ENCODE measurements around the gene KCNS1. TPM values are rescaled to one million over a fixed set of nuclear protein-coding genes. Genes with fewer than 3 reads are reported as not detected.
"Not testable (repeated sequence)": the region's sequence is repeated elsewhere in the genome, so short reads cannot be mapped to it uniquely, and the experiment has no call there.

Gene KCNS1, protein sequence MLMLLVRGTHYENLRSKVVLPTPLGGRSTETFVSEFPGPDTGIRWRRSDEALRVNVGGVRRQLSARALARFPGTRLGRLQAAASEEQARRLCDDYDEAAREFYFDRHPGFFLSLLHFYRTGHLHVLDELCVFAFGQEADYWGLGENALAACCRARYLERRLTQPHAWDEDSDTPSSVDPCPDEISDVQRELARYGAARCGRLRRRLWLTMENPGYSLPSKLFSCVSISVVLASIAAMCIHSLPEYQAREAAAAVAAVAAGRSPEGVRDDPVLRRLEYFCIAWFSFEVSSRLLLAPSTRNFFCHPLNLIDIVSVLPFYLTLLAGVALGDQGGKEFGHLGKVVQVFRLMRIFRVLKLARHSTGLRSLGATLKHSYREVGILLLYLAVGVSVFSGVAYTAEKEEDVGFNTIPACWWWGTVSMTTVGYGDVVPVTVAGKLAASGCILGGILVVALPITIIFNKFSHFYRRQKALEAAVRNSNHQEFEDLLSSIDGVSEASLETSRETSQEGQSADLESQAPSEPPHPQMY
- 0.07 and 0.12 TPM in 2 replicates for total RNA-seq
- long read RNA-seq, result 0 reads

DNA sequence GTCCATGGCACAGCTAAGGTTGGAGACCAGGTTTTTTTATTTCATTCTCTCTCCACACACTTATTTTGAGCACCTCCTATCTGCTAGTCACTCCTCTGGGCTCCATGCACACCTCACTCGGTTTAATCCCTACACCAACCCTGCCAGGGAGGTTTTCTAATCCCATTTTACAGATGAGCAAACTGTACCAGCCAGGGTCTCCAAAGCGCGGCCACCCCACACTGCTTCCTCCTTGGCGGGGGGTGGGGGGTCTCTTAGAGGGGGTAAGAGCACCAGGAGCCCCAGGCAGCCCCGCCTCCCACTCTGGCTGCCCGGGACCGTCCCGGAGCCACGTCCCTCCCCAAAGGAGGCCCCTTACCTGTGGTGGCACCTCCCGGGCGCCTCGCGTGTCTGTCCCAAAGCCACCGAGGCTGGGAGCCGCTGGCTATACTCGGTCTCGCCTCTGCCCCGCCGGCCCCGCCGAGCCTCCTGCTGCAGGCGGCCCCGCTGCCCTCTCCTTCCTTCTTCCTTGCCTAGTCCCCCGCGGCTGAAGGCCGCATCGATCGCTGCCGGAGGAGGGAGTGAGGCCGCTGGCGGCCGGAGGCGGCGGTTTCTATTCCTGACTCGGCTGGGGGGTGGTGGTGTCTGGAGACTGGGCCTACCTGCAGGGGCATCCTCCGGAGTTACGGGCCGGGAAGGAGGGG lies at the start of gene KCNS1:
Gene KCNS1, minus strand, starts transcription at position 565 of the 683 bp plus-strand sequence. CDS start 1,891 bp downstream, outside the sequence.
- H3K27ac Mint-ChIP-seq, result peak within 1 kb of the TSS; percentile 6
- H3K4me1 Mint-ChIP-seq (ENCODE audit: low read depth), result peaks cover 4% of the 10 kb centered on the region
- H3K27me3 Mint-ChIP-seq, result peaks cover 48% of the 10 kb centered on the region
- peak within 1 kb of the TSS; percentile 64 for H3K4me3 Mint-ChIP-seq (ENCODE audit: low read depth)
- DNase-seq (ENCODE audit: low spot score, unreplicated experiment), result peak; percentile 53
- no peaks in the 10 kb centered on the region for H3K9me3 Mint-ChIP-seq (ENCODE audit: low read depth)
- H3K36me3 Mint-ChIP-seq (ENCODE audit: insufficient read depth), result no peaks in the 10 kb centered on the region
- TF ChIP-seq, protein P1, sequence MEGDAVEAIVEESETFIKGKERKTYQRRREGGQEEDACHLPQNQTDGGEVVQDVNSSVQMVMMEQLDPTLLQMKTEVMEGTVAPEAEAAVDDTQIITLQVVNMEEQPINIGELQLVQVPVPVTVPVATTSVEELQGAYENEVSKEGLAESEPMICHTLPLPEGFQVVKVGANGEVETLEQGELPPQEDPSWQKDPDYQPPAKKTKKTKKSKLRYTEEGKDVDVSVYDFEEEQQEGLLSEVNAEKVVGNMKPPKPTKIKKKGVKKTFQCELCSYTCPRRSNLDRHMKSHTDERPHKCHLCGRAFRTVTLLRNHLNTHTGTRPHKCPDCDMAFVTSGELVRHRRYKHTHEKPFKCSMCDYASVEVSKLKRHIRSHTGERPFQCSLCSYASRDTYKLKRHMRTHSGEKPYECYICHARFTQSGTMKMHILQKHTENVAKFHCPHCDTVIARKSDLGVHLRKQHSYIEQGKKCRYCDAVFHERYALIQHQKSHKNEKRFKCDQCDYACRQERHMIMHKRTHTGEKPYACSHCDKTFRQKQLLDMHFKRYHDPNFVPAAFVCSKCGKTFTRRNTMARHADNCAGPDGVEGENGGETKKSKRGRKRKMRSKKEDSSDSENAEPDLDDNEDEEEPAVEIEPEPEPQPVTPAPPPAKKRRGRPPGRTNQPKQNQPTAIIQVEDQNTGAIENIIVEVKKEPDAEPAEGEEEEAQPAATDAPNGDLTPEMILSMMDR (IDR thresholded peaks at IDR 0.05; ENCODE audit: unreplicated experiment), result peak; percentile 19

DNA sequence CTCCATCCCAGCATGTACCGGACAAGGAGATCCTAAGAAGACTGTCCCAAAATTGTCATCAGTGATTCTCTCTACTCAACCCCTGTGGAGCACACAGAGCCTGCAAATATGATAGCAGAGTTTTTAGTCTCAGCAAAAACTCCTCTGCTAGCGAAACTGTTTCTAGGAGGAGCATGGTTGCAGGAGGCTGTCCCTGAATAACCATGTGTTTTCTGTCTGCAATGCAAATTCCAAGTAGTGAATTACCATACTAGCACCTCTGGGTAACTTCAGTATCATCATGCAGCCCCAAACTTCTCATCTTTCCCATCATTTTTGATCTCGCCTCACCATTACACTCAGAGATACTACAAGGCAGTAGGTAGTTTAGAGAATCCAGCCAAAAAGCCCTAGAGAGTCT lies 48.1 kb upstream of the KCNS1 start:
- no peak for DNase-seq (ENCODE audit: low spot score, unreplicated experiment)
- Mint-ChIP-seq H3K27me3 (peaks cover 36% of the 10 kb centered on the region), H3K4me3 (ENCODE audit: low read depth) (no peak overlapping the region), H3K27ac (no peak overlapping the region), H3K4me1 (ENCODE audit: low read depth) (no peaks in the 10 kb centered on the region), H3K9me3 (ENCODE audit: low read depth) (no peaks in the 10 kb centered on the region), H3K36me3 (ENCODE audit: insufficient read depth) (no peaks in the 10 kb centered on the region)
- TF ChIP-seq, protein P1 (IDR thresholded peaks at IDR 0.05; ENCODE audit: unreplicated experiment), result no peak

DNA sequence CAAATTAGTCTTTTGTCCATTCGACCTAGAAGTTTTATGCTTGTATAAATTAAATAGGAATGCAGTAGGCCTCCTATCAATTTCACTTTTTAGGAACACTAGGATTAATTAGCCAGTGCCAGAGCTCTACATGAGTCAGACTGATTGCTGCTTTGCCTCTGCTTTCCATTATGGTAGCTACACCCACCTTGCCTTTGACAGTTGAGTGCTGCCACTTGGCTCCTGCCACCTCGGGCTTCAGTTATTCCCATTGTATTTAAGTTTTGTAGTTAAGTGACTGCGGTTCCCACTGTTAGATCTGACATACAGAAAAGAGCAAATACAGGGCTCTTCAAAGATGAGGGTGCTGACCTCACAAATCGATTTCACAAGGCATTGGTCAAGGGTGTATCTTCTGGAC lies 39.9 kb upstream of the KCNS1 start:
- Mint-ChIP-seq H3K4me3 (ENCODE audit: low read depth) (no peak overlapping the region), H3K9me3 (ENCODE audit: low read depth) (no peaks in the 10 kb centered on the region), H3K4me1 (ENCODE audit: low read depth) (no peaks in the 10 kb centered on the region), H3K27me3 (peaks cover 4% of the 10 kb centered on the region), H3K27ac (no peak overlapping the region), H3K36me3 (ENCODE audit: insufficient read depth) (no peaks in the 10 kb centered on the region)
- DNase-seq (ENCODE audit: low spot score, unreplicated experiment), result no peak
- TF ChIP-seq, protein P1 (IDR thresholded peaks at IDR 0.05; ENCODE audit: unreplicated experiment), result no peak

DNA sequence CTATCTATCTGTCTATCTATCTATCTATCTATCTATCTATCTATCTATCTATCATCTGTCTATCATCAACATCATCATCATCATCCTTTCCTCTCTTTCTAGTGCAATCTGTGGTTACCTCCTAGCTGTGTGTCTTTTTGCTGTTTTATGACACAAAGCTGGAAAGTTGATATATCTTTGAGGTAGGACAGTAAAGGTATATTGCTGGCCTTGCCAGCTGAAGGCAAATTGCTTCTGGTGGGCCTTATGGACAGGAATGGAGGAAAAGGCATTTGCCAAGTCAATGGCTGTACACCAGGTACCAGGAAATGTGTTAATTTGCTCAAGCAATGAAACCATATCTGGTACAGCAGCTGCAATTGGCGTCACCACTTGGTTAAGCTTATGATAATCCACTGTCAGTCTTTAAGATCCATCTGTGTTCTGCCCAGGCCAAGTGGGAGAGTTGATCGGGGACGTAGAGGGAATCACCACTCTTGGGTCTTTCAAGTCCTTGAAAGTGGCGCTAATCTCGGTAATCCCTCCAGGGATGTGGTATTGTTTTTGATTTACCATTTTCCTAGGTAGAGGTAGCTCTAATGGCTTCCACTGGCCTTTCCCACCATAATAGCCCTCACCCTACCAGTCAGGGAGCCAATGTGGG lies 38.9 kb upstream of the KCNS1 start:
- H3K4me3 Mint-ChIP-seq (ENCODE audit: low read depth); H3K27me3 Mint-ChIP-seq: not testable (repeated sequence)

DNA sequence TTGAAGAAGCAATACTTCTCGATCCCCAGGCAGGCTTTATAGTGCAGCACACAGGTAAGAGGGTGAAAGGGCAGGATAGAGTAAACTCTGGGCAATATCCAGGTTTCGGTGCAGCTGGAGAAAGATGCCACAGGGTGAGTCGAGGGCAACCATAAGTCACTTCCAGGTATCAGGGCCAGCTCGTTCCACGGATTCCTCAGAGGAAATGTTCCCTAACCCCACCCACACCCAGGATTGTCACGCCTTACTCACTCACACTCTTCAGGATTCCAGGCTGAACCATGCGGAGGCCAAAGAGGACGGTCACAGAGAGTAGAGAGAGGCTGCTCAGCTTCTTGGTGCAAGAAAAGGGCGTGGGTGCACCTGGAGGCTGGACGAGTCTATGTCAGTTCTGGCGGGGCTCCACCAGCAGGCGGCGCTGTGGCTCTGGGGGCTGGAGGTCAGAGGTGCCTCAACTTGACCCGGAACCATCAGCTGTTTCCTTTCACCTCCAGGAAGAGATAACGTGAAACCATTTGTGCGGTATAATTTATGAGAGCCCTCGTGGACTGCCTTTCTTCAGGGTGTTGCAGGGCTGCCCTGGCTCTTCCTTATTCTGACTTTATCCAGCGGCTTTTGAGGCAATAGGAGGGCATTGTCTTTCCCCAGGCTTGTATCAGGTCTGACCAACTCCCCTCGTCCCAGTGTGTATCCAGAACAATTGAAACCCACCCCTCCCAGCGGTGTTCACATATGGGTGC lies 37.8 kb upstream of the KCNS1 start:
- no peak overlapping the region for H3K4me3 Mint-ChIP-seq (ENCODE audit: low read depth)
- H3K9me3 Mint-ChIP-seq (ENCODE audit: low read depth), result no peaks in the 10 kb centered on the region
- no peaks in the 10 kb centered on the region for H3K36me3 Mint-ChIP-seq (ENCODE audit: insufficient read depth)
- peak; percentile 44 for DNase-seq (ENCODE audit: low spot score, unreplicated experiment)
- no peaks in the 10 kb centered on the region for H3K27me3 Mint-ChIP-seq
- TF ChIP-seq, protein P1 (IDR thresholded peaks at IDR 0.05; ENCODE audit: unreplicated experiment), result peak; percentile 64
- no peak overlapping the region for H3K27ac Mint-ChIP-seq
- no peaks in the 10 kb centered on the region for H3K4me1 Mint-ChIP-seq (ENCODE audit: low read depth)

More for the DNA sequence above, 38.9 kb upstream of the KCNS1 start:
- DNase-seq (ENCODE audit: low spot score, unreplicated experiment); H3K36me3 Mint-ChIP-seq (ENCODE audit: insufficient read depth); H3K9me3 Mint-ChIP-seq (ENCODE audit: low read depth); H3K4me1 Mint-ChIP-seq (ENCODE audit: low read depth); H3K27ac Mint-ChIP-seq: not testable (repeated sequence)

Data from progenitor cell of endocrine pancreas (in vitro differentiated cells).